Neural progenitor cell (in vitro differentiated cells): ENCODE data around the gene MAP7. TPM values are rescaled to one million over a fixed set of nuclear protein-coding genes. Genes with fewer than 3 reads are reported as not detected.

ENCODE experiments used
- DNase-seq: peaks from one replicate; pipeline ENCODE4 v3.0.0-alpha.2; 2016; ENCODE audit warnings: low spot score
- H2AFZ ChIP-seq: fragments of 200-600 bp; sonication (generic); replicated peaks from 2 replicates; pipeline ENCODE4 v1.6.1; 2016; ENCODE audit warnings: antibody characterized with exemption
- H3F3A ChIP-seq: fragments of 200-600 bp; sonication (generic); 2 replicates; pipeline ENCODE4 v1.6.1; 2016; ENCODE audit warnings: antibody characterized with exemption, low read depth
- H3K27ac ChIP-seq: fragments of 200-600 bp; sonication (generic); 2 replicates; pipeline ENCODE4 v1.5.1; 2016; ENCODE audit warnings: mild to moderate bottlenecking
- H3K27me3 ChIP-seq: fragments of 200-600 bp; sonication (generic); 2 replicates; pipeline ENCODE4 v1.6.1; 2016; ENCODE audit warnings: mild to moderate bottlenecking, moderate library complexity
- H3K36me3 ChIP-seq: fragments of 200-600 bp; sonication (generic); 2 replicates; pipeline ENCODE4 v1.5.1; 2016
- H3K4me1 ChIP-seq: fragments of 200-600 bp; sonication (generic); 2 replicates; pipeline ENCODE4 v1.6.1; 2016; ENCODE audit warnings: mixed run types
- H3K4me2 ChIP-seq: fragments of 200-600 bp; sonication (generic); 2 replicates; pipeline ENCODE4 v1.6.1; 2016
- H3K4me3 ChIP-seq: fragments of 200-600 bp; sonication (generic); 2 replicates; pipeline ENCODE4 v1.5.1; 2016
- H3K79me2 ChIP-seq: fragments of 200-600 bp; sonication (generic); 2 replicates; pipeline ENCODE4 v1.6.1; 2016; ENCODE audit warnings: low read depth
- H3K9ac ChIP-seq: fragments of 200-600 bp; sonication (generic); 2 replicates; pipeline ENCODE4 v1.6.1; 2016
- H3K9me3 ChIP-seq: fragments of 200-600 bp; sonication (generic); 2 replicates; pipeline ENCODE4 v1.5.1; 2016; ENCODE audit warnings: low read depth
- H4K20me1 ChIP-seq: fragments of 200-600 bp; sonication (generic); 2 replicates; pipeline ENCODE4 v1.6.1; 2016; ENCODE audit warnings: low read depth
- H3K27ac Mint-ChIP-seq: 3 replicates; pipeline ENCODE4 v1.8.0; 2021; ENCODE audit warnings: mixed read lengths
- H3K27me3 Mint-ChIP-seq: 2 replicates; pipeline ENCODE4 v1.8.0; 2022; ENCODE audit warnings: low read depth, mild to moderate bottlenecking, inconsistent platforms, moderate library complexity, mixed read lengths; ENCODE audit not compliant: insufficient read depth
- H3K36me3 Mint-ChIP-seq: 3 replicates; pipeline ENCODE4 v1.8.0; 2021; ENCODE audit warnings: mixed read lengths
- H3K4me1 Mint-ChIP-seq: 3 replicates; pipeline ENCODE4 v1.8.0; 2021; ENCODE audit warnings: mixed read lengths
- H3K4me3 Mint-ChIP-seq: 3 replicates; pipeline ENCODE4 v1.8.0; 2021; ENCODE audit warnings: mild to moderate bottlenecking, moderate library complexity, mixed read lengths
- H3K9me3 Mint-ChIP-seq: 3 replicates; pipeline ENCODE4 v1.8.0; 2020; ENCODE audit warnings: mixed read lengths
- CTCF ChIP-seq: fragments of 200-600 bp; sonication (generic); IDR thresholded peaks from 2 replicates; pipeline ENCODE4 v1.5.1; 2017; ENCODE audit warnings: antibody characterized with exemption, mild to moderate bottlenecking
- EZH2 ChIP-seq: fragments of 200-600 bp; sonication (generic); IDR thresholded peaks from 2 replicates; pipeline ENCODE4 v1.6.1; 2017; ENCODE audit warnings: antibody characterized with exemption, mild to moderate bottlenecking, moderate library complexity
- EZH2phosphoT487 ChIP-seq: fragments of 200-600 bp; sonication (generic); IDR thresholded peaks from 2 replicates; pipeline ENCODE4 v1.6.1; 2017; ENCODE audit warnings: antibody characterized with exemption
- total RNA-seq: library from RNA; depleted of rRNA; stranded (reverse); fragments of >200 nt; gene quantifications from 2 replicates; pipeline ENCODE4 v1.2.3, GENCODE V29; 2015; ENCODE audit warnings: low replicate concordance

Gene MAP7
- total RNA-seq, 1 donor from 2014 or later: 9.0 TPM

- Histone ChIP-seq H3K9ac (no peak overlapping the region), H3K4me2 (no peak overlapping the region), H3K4me1 (no peaks in the 10 kb centered on the region), H3F3A (no peaks in the 10 kb centered on the region), H3K4me3 (no peak overlapping the region), H3K79me2 (no peaks in the 10 kb centered on the region), H3K36me3 (no peaks in the 10 kb centered on the region), H4K20me1 (no peaks in the 10 kb centered on the region), H3K27me3 (no peaks in the 10 kb centered on the region), H3K27ac (no peak overlapping the region), H3K9me3 (no peaks in the 10 kb centered on the region), H2AFZ (no peak overlapping the region)
- H3K36me3 Mint-ChIP-seq: no peaks in the 10 kb centered on the region
- no peak overlapping the region for H3K27ac Mint-ChIP-seq
- no peaks in the 10 kb centered on the region for H3K27me3 Mint-ChIP-seq
- peaks cover 3% of the 10 kb centered on the region for H3K9me3 Mint-ChIP-seq
- H3K4me1 Mint-ChIP-seq: peaks cover 5% of the 10 kb centered on the region
- DNase-seq: no peak
- H3K4me3 Mint-ChIP-seq: no peak overlapping the region
- no peak for TF ChIP-seq CTCF
Observed at GRCh38 chr6:136409597-136409996, 140.6 kb downstream of the MAP7 start.

GRCh38 chr6:136408204-136408603 is 142.0 kb downstream of the MAP7 start:
- Histone ChIP-seq H3K27ac (no peak overlapping the region), H3K4me1 (no peaks in the 10 kb centered on the region), H3K27me3 (no peaks in the 10 kb centered on the region), H3K36me3 (no peaks in the 10 kb centered on the region), H3K79me2 (no peaks in the 10 kb centered on the region), H4K20me1 (no peaks in the 10 kb centered on the region), H2AFZ (no peak overlapping the region), H3K9ac (no peak overlapping the region), H3F3A (no peaks in the 10 kb centered on the region), H3K4me2 (no peak overlapping the region), H3K9me3 (no peaks in the 10 kb centered on the region), H3K4me3 (no peak overlapping the region)
- peaks cover 3% of the 10 kb centered on the region for H3K9me3 Mint-ChIP-seq
- no peak for DNase-seq
- peaks cover 5% of the 10 kb centered on the region for H3K4me1 Mint-ChIP-seq
- H3K27ac Mint-ChIP-seq: no peak overlapping the region
- H3K27me3 Mint-ChIP-seq: no peaks in the 10 kb centered on the region
- H3K4me3 Mint-ChIP-seq: no peak overlapping the region
- H3K36me3 Mint-ChIP-seq: no peaks in the 10 kb centered on the region
- no peak for TF ChIP-seq EZH2phosphoT487

GRCh38 chr6:136405420-136406029 is 144.7 kb downstream of the MAP7 start:
- H3K9ac ChIP-seq: no peak overlapping the region
- no peak for TF ChIP-seq CTCF
- TF ChIP-seq EZH2phosphoT487: no peak
- no peak for TF ChIP-seq EZH2

GRCh38 chr6:136404627-136405419 is 145.4 kb downstream of the MAP7 start:
- H3K27me3 Mint-ChIP-seq: no peaks in the 10 kb centered on the region
- peaks cover 5% of the 10 kb centered on the region for H3K4me1 Mint-ChIP-seq
- DNase-seq: no peak
- Histone ChIP-seq H3K36me3 (no peaks in the 10 kb centered on the region), H3K9me3 (no peaks in the 10 kb centered on the region), H3K4me1 (no peaks in the 10 kb centered on the region), H3K9ac (no peak overlapping the region), H3K27me3 (no peaks in the 10 kb centered on the region), H2AFZ (no peak overlapping the region), H3K27ac (no peak overlapping the region), H3K79me2 (no peaks in the 10 kb centered on the region), H3K4me2 (no peak overlapping the region), H3F3A (no peaks in the 10 kb centered on the region), H3K4me3 (no peak overlapping the region), H4K20me1 (no peaks in the 10 kb centered on the region)
- H3K36me3 Mint-ChIP-seq: peaks cover 2% of the 10 kb centered on the region
- TF ChIP-seq EZH2phosphoT487: no peak
- no peak for TF ChIP-seq EZH2
- TF ChIP-seq CTCF: no peak
- no peaks in the 10 kb centered on the region for H3K9me3 Mint-ChIP-seq
- no peak overlapping the region for H3K4me3 Mint-ChIP-seq
- H3K27ac Mint-ChIP-seq: no peak overlapping the region

More at GRCh38 chr6:136405420-136406029, 144.7 kb downstream of the MAP7 start:
- Histone ChIP-seq H3K4me3 (no peak overlapping the region), H4K20me1 (no peaks in the 10 kb centered on the region), H3K27me3 (no peaks in the 10 kb centered on the region), H3K36me3 (no peaks in the 10 kb centered on the region), H3K4me1 (no peaks in the 10 kb centered on the region), H3F3A (no peaks in the 10 kb centered on the region), H3K27ac (no peak overlapping the region), H3K9me3 (no peaks in the 10 kb centered on the region), H2AFZ (no peak overlapping the region), H3K4me2 (no peak overlapping the region), H3K79me2 (no peaks in the 10 kb centered on the region)
- no peak for DNase-seq
- Mint-ChIP-seq H3K4me3 (no peak overlapping the region), H3K27me3 (no peaks in the 10 kb centered on the region), H3K27ac (peak overlapping the region; percentile 22), H3K4me1 (peaks cover 5% of the 10 kb centered on the region), H3K9me3 (no peaks in the 10 kb centered on the region), H3K36me3 (peaks cover 2% of the 10 kb centered on the region)
